KMS-11 (cell line): ENCODE measurements around the gene PRPF6.
A peak's percentile ranks its signal among the peaks of the same experiment; 100 is the strongest.

Source experiments
- H2AFZ ChIP-seq: fragments of 200-600 bp; sonication (generic); 2 replicates; pipeline ENCODE4 v1.6.1; 2016; ENCODE audit warnings: antibody characterized with exemption, mixed run types, low read depth
- H3K27ac ChIP-seq: fragments of 200-600 bp; sonication (generic); 2 replicates; pipeline ENCODE4 v1.6.1; 2016; ENCODE audit warnings: mild to moderate bottlenecking, mixed run types
- H3K27me3 ChIP-seq: fragments of 200-600 bp; sonication (generic); 2 replicates; pipeline ENCODE4 v1.6.1; 2017; ENCODE audit warnings: mild to moderate bottlenecking, low read depth, mixed run types, moderate library complexity; ENCODE audit not compliant: insufficient read depth
- H3K36me3 ChIP-seq: fragments of 200-600 bp; sonication (generic); 2 replicates; pipeline ENCODE4 v1.6.1; 2017; ENCODE audit warnings: mild to moderate bottlenecking, mixed run types; ENCODE audit not compliant: insufficient read depth
- H3K4me1 ChIP-seq: fragments of 200-600 bp; sonication (generic); 2 replicates; pipeline ENCODE4 v1.6.1; 2016; ENCODE audit warnings: mild to moderate bottlenecking, low read depth, mixed run types; ENCODE audit not compliant: poor library complexity, severe bottlenecking
- H3K4me2 ChIP-seq: fragments of 200-600 bp; sonication (generic); 2 replicates; pipeline ENCODE4 v1.7.0; 2016; ENCODE audit warnings: mild to moderate bottlenecking, mixed run types
- H3K4me3 ChIP-seq: fragments of 200-600 bp; sonication (generic); IDR thresholded peaks from 2 replicates; pipeline ENCODE4 v1.6.1; 2017; ENCODE audit warnings: low read depth, low read length, mixed read lengths; ENCODE audit not compliant: insufficient read depth
- H3K79me2 ChIP-seq: fragments of 200-600 bp; sonication (generic); 2 replicates; pipeline ENCODE4 v1.6.1; 2016; ENCODE audit warnings: low read depth, mixed run types; ENCODE audit not compliant: insufficient read depth
- H3K9ac ChIP-seq: fragments of 200-600 bp; sonication (generic); 2 replicates; pipeline ENCODE4 v1.6.1; 2016; ENCODE audit warnings: mild to moderate bottlenecking, mixed run types
- H4K20me1 ChIP-seq: fragments of 200-600 bp; sonication (generic); 2 replicates; pipeline ENCODE4 v1.6.1; 2016; ENCODE audit warnings: mild to moderate bottlenecking, mixed run types; ENCODE audit not compliant: insufficient read depth
- CTCF ChIP-seq: fragments of 200-600 bp; sonication (generic); conservative IDR thresholded peaks from 2 replicates; pipeline ENCODE4 v1.6.1; 2017; ENCODE audit warnings: low read depth, mild to moderate bottlenecking, antibody characterized with exemption, low read length, moderate library complexity, mixed read lengths

PRPF6 gene

GRCh38 chr20:64063389-64064144, 82.6 kb downstream of the PRPF6 start:
- peak overlapping the region; percentile 51; the same call in 1 of the 2 replicates for H3K9ac ChIP-seq
- H3K27me3 ChIP-seq = peaks cover 10% of the 10 kb centered on the region; the same call in 1 of the 2 replicates
- H3K4me1 ChIP-seq = peaks cover 45% of the 10 kb centered on the region
- H3K27ac ChIP-seq = peak overlapping the region; percentile 95
- H3K79me2 ChIP-seq = peaks cover 13% of the 10 kb centered on the region; the same call in 1 of the 2 replicates
- no peaks in the 10 kb centered on the region for H4K20me1 ChIP-seq
- H3K36me3 ChIP-seq = no peaks in the 10 kb centered on the region
- peak overlapping the region; percentile 94 for H3K4me2 ChIP-seq
- no peak overlapping the region for H3K4me3 ChIP-seq
- TF ChIP-seq CTCF = no peak
- peak overlapping the region; percentile 93 for H2AFZ ChIP-seq

GRCh38 chr20:64064145-64064698, 83.3 kb downstream of the PRPF6 start:
- H4K20me1 ChIP-seq = no peaks in the 10 kb centered on the region
- no peak for TF ChIP-seq CTCF
- H3K4me3 ChIP-seq = no peak overlapping the region
- peaks cover 45% of the 10 kb centered on the region for H3K4me1 ChIP-seq
- H3K27me3 ChIP-seq = peaks cover 10% of the 10 kb centered on the region; the same call in 1 of the 2 replicates
- peak overlapping the region; percentile 95 for H3K27ac ChIP-seq
- H2AFZ ChIP-seq = no peak overlapping the region
- H3K36me3 ChIP-seq = no peaks in the 10 kb centered on the region
- H3K4me2 ChIP-seq = peak overlapping the region; percentile 94
- H3K9ac ChIP-seq = peak overlapping the region; percentile 51; the same call in 1 of the 2 replicates
- peaks cover 13% of the 10 kb centered on the region; the same call in 1 of the 2 replicates for H3K79me2 ChIP-seq

- Histone ChIP-seq H3K79me2 (peaks cover 13% of the 10 kb centered on the region; the same call in 1 of the 2 replicates), H3K27me3 (peaks cover under 1% of the 10 kb centered on the region; the same call in 1 of the 2 replicates), H2AFZ (peak overlapping the region; percentile 10; the same call in 1 of the 2 replicates), H3K9ac (peak overlapping the region; percentile 54; the same call in 1 of the 2 replicates), H4K20me1 (no peaks in the 10 kb centered on the region), H3K36me3 (no peaks in the 10 kb centered on the region), H3K4me1 (peaks cover 45% of the 10 kb centered on the region), H3K4me2 (peak overlapping the region; percentile 94), H3K4me3 (no peak overlapping the region), H3K27ac (peak overlapping the region; percentile 95)
- no peak for TF ChIP-seq CTCF
Measured at GRCh38 chr20:64065062-64065973, 84.4 kb downstream of the PRPF6 start.

GRCh38 chr20:64065974-64066343, 85.0 kb downstream of the PRPF6 start:
- no peak overlapping the region for H2AFZ ChIP-seq
- H4K20me1 ChIP-seq = no peaks in the 10 kb centered on the region
- peak overlapping the region; percentile 95 for H3K27ac ChIP-seq
- no peak for TF ChIP-seq CTCF
- H3K27me3 ChIP-seq = no peaks in the 10 kb centered on the region
- no peaks in the 10 kb centered on the region for H3K36me3 ChIP-seq
- H3K79me2 ChIP-seq = peaks cover 13% of the 10 kb centered on the region; the same call in 1 of the 2 replicates
- peaks cover 45% of the 10 kb centered on the region for H3K4me1 ChIP-seq
- no peak overlapping the region for H3K4me3 ChIP-seq
- peak overlapping the region; percentile 54; the same call in 1 of the 2 replicates for H3K9ac ChIP-seq
- peak overlapping the region; percentile 94 for H3K4me2 ChIP-seq
